ENCODE data around the gene SYNGR1.

SYNGR1 gene

GRCh38 chr22:39433476-39434242 lies 83.9 kb downstream of the SYNGR1 start:
- DNase-seq, result no peak

DNA sequence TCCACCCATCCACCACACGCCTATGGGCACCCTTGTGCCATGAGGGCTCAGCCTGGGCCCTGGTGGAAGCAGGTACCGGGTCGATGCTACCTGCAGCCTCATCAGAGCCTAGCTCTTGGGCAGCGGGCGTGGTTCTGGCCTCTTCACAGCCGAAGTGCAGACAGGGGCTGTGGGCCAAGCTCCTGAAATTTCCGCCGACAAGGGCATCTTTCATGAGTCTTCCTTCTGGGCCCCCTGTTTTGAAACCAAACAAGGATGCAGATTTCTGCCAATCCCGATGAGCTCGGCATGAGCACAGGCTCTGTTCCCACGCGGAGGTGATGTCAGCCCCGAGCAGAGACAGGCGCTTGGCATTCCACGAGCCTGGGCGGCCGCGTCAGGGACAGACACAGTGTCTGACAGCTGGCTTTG lies 84.5 kb downstream of the SYNGR1 start:
- DNase-seq, result no peak

DNA sequence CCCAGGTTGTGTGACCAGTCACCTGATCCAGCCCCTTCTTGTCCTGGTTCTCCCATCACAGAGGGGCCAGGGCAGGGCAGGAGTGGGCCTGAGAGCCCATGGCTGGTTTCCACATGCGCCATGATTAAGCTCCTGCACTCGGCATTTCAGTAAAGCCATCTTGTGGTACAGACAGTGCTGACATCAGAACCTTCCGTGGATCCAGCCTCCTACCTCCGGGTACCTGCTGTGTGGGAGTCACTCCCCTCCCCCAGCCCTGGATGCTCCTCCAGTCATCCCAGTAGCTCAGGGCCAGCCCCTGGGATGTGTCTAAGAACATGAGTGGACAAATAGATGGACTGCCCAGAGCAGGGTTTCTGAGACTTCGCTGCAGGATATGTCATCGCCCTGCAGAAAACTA lies 84.9 kb downstream of the SYNGR1 start:
- DNase-seq, result no peak
